NOMO-1 (cell line): Measurements from ENCODE around the gene CD14.
A peak's percentile ranks its signal among the peaks of the same experiment; 100 is the strongest.
"Not testable (repeated sequence)": the region's sequence is repeated elsewhere in the genome, so short reads cannot be mapped to it uniquely, and the experiment has no call there.

Source experiments
- DNase-seq, 2 experiments: peaks; one replicate each; lab custom pipeline; 2025; ENCODE audit not compliant: unreplicated experiment in 2 of 2; lab: John Stamatoyannopoulos, UW

Gene CD14

GRCh38 chr5:140633021-140633471, at the start of gene CD14:
TSS of gene CD14 (minus strand) at chr5:140633175. CDS start at chr5:140633071, 104 bp downstream.
- DNase-seq: no peak

DNA sequence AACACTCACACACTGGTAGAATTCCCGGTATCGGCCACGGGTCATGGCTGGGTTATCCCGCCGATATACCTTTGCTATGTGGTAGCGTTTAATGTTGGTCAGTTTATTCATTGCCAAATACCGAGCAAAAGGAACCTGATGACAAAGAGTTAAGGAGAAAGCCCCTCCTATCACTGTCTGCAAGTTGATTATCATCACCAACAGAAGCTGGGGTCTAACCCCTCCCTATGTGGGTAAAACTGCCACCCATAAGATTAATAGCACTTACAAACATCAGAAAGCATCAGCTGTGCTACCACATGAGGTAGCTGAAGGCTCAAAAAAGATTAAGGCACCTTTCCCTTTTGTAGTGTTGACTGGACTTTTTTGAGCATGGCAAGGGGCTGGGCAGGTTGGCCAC, 46.0 kb upstream of the CD14 start:
- no peak for DNase-seq

GRCh38 chr5:140677947-140678346, 45.0 kb upstream of the CD14 start:
- no peak for DNase-seq

- no peak for DNase-seq
Observed at GRCh38 chr5:140674629-140675028, 41.7 kb upstream of the CD14 start.

DNA sequence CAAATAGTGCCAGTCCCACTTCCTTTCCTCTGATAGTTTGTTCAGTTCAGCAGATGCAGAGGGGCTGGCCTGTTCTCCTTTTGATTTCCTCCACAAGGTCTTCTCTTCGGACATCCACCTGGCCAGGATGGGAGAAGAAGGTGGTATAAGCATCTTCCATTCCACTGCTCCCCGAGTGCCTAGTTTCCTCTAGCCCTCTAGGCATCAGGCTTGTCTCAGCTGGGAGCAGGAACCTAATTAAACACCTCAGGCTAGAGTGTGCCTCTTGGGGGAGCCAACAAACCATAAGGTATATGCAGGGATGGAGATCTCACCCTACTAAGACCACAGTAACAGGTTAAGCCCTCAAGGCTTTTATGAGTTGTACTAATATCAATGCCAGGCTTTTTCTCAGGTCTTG, 41.2 kb upstream of the CD14 start:
- DNase-seq: no peak

- DNase-seq: no peak
Observed at GRCh38 chr5:140673187-140673976, 40.4 kb upstream of the CD14 start, which contains the start of gene DND1. TSS of gene DND1 (minus strand) at chr5:140673576. CDS start at chr5:140673542, 34 bp downstream.

- no peak for DNase-seq
Observed at GRCh38 chr5:140672455-140673186, 39.6 kb upstream of the CD14 start.

- DNase-seq: no peak
Observed at GRCh38 chr5:140671472-140672125, 38.6 kb upstream of the CD14 start.

- DNase-seq: not testable (repeated sequence)
Observed at GRCh38 chr5:140671035-140671434, 38.1 kb upstream of the CD14 start.

- peak; percentile 96 to 97 for DNase-seq
Observed at GRCh38 chr5:140664359-140665119, 31.6 kb upstream of the CD14 start, which contains the start of gene WDR55. TSS of gene WDR55 (plus strand) at chr5:140664904. CDS start at chr5:140664913, 9 bp downstream.

GRCh38 chr5:140664030-140664358, 31.0 kb upstream of the CD14 start:
- no peak for DNase-seq

- not testable (repeated sequence) for DNase-seq
Observed at GRCh38 chr5:140660371-140660770, 27.4 kb upstream of the CD14 start.

- no peak for DNase-seq
Observed at GRCh38 chr5:140658870-140659269, 25.9 kb upstream of the CD14 start.

DNA sequence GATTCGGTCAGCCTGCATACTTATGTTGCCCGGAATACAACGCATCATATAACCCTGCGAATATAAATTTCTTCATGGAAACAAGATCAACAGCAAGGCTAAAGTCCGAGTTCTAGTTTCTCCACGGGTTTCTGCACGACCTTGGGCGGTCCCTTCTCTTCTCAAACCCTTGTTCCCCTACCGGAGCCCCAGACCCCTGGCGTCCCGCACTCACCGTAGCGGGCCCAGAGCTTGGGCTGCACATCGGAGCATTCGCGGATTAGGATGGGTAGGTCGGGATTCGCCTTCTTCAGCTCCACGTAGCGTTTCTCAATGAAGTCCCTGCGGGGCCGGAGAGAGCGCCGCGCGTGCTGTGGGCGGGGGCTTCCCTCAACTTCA, 14.1 kb upstream of the CD14 start:
- no peak for DNase-seq

- no peak for DNase-seq
Observed at GRCh38 chr5:140642718-140643117, 9.7 kb upstream of the CD14 start.

GRCh38 chr5:140641716-140642115, 8.7 kb upstream of the CD14 start:
- DNase-seq: no peak

- DNase-seq: peak; percentile 96 to 97
Observed at GRCh38 chr5:140639148-140639981, 6.4 kb upstream of the CD14 start, which contains the start of gene TMCO6. TSS of gene TMCO6 (plus strand) at chr5:140639451. CDS start at chr5:140639528, 77 bp downstream.

DNA sequence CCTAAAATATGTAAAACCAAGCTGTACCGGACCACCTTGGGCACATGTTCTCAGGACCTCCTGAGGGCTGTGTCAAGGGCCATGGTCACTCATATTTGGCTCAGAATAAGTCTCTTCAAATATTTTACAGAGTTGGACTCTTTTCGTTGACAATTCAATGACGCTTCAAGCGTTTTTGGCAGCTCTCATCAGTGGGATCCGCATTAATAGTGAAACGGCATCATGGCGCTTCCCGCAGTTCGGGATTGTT, 5.8 kb upstream of the CD14 start:
- not testable (repeated sequence) for DNase-seq

GRCh38 chr5:140637371-140638100, 4.6 kb upstream of the CD14 start:
- no peak for DNase-seq
